Loucy (cell line): ENCODE data around the gene ZMIZ2.

Experiments used
- H2AFZ ChIP-seq: fragments of 200-600 bp; sonication (generic); 2 replicates; pipeline ENCODE4 v1.6.0; 2016; ENCODE audit warnings: antibody characterized with exemption, mild to moderate bottlenecking, low read length, moderate library complexity
- H3F3A ChIP-seq: fragments of 200-600 bp; 2 replicates; pipeline ENCODE4 v1.6.0; 2016; ENCODE audit warnings: antibody characterized with exemption, low read depth, mild to moderate bottlenecking
- H3K27me3 ChIP-seq: fragments of 200-600 bp; sonication (generic); 2 replicates; pipeline ENCODE4 v1.6.1; 2014; ENCODE audit warnings: low read length, mild to moderate bottlenecking; ENCODE audit not compliant: insufficient read depth, poor library complexity, severe bottlenecking
- H3K36me3 ChIP-seq: fragments of 200-600 bp; sonication (generic); 2 replicates; pipeline ENCODE4 v1.6.1; 2016; ENCODE audit warnings: low read length; ENCODE audit not compliant: insufficient read depth
- H3K4me1 ChIP-seq: fragments of 200-600 bp; sonication (generic); 2 replicates; pipeline ENCODE4 v1.5.1; 2014; ENCODE audit warnings: low read length, mild to moderate bottlenecking; ENCODE audit not compliant: insufficient read depth, poor library complexity, severe bottlenecking
- H3K4me2 ChIP-seq: fragments of 200-600 bp; sonication (generic); 2 replicates; pipeline ENCODE4 v1.6.0; 2014; ENCODE audit warnings: antibody characterized with exemption, low read length, low read depth, mild to moderate bottlenecking; ENCODE audit not compliant: poor library complexity, severe bottlenecking
- H3K4me3 ChIP-seq: fragments of 200-600 bp; sonication (generic); 2 replicates; pipeline ENCODE4 v1.5.1; 2014; ENCODE audit warnings: low read length, mild to moderate bottlenecking, mixed read lengths; ENCODE audit not compliant: poor library complexity, severe bottlenecking
- H3K79me2 ChIP-seq: fragments of 200-600 bp; sonication (generic); 2 replicates; pipeline ENCODE4 v1.6.1; 2014; ENCODE audit warnings: low read length; ENCODE audit not compliant: insufficient read depth
- H3K9ac ChIP-seq: fragments of 200-600 bp; sonication (generic); 2 replicates; pipeline ENCODE4 v1.6.0; 2014; ENCODE audit warnings: mild to moderate bottlenecking, low read depth, low read length, moderate library complexity; ENCODE audit not compliant: poor library complexity, severe bottlenecking
- H3K9me2 ChIP-seq: fragments of 200-600 bp; sonication (generic); replicated peaks from 2 replicates; pipeline ENCODE4 v1.6.1; 2016; ENCODE audit warnings: low read depth, low read length, mixed read lengths
- H3K9me3 ChIP-seq: fragments of 200-600 bp; sonication (generic); 2 replicates; pipeline ENCODE4 v1.6.1; 2014; ENCODE audit warnings: mild to moderate bottlenecking, antibody characterized with exemption, low read length, low read depth; ENCODE audit not compliant: insufficient read depth
- H4K20me1 ChIP-seq: fragments of 200-600 bp; sonication (generic); 2 replicates; pipeline ENCODE4 v1.6.0; 2014; ENCODE audit warnings: antibody characterized with exemption, low read length, mild to moderate bottlenecking; ENCODE audit not compliant: insufficient read depth, poor library complexity, severe bottlenecking
- CTCF ChIP-seq: fragments of 200-600 bp; sonication (generic); conservative IDR thresholded peaks from 2 replicates; pipeline ENCODE4 v1.5.1; 2014; ENCODE audit warnings: mild to moderate bottlenecking, antibody characterized with exemption, low read length
- EZH2phosphoT487 ChIP-seq: fragments of 200-600 bp; IDR thresholded peaks from 2 replicates; pipeline ENCODE4 v1.6.1; 2018; ENCODE audit warnings: antibody characterized with exemption, mild to moderate bottlenecking, moderate library complexity, borderline replicate concordance

ZMIZ2 gene

GRCh38 chr7:44787762-44788161 is 39.1 kb downstream of the ZMIZ2 start:
- H4K20me1 ChIP-seq: no peaks in the 10 kb centered on the region
- no peaks in the 10 kb centered on the region for H3F3A ChIP-seq
- no peak overlapping the region for H3K4me2 ChIP-seq
- TF ChIP-seq CTCF (no peak), EZH2phosphoT487 (no peak)
- no peak overlapping the region for H3K4me3 ChIP-seq
- peaks cover 2% of the 10 kb centered on the region; the same call in 1 of the 2 replicates for H3K9me3 ChIP-seq
- no peak overlapping the region for H3K9ac ChIP-seq
- H3K79me2 ChIP-seq: no peaks in the 10 kb centered on the region
- H3K36me3 ChIP-seq: no peaks in the 10 kb centered on the region
- H3K9me2 ChIP-seq: no peaks in the 10 kb centered on the region
- no peaks in the 10 kb centered on the region for H3K27me3 ChIP-seq
- H3K4me1 ChIP-seq: no peaks in the 10 kb centered on the region
- H2AFZ ChIP-seq: no peak overlapping the region

- H3K79me2 ChIP-seq: no peaks in the 10 kb centered on the region
- TF ChIP-seq EZH2phosphoT487: no peak
- TF ChIP-seq CTCF: no peak
- no peaks in the 10 kb centered on the region for H3K9me2 ChIP-seq
Measured at GRCh38 chr7:44789990-44790389, 41.3 kb downstream of the ZMIZ2 start.

GRCh38 chr7:44791278-44792219 is 42.9 kb downstream of the ZMIZ2 start:
- Histone ChIP-seq H3K27me3 (no peaks in the 10 kb centered on the region), H3K9me3 (no peaks in the 10 kb centered on the region), H3K9me2 (no peaks in the 10 kb centered on the region), H3K4me3 (no peak overlapping the region), H3K9ac (no peak overlapping the region), H4K20me1 (no peaks in the 10 kb centered on the region), H3K36me3 (no peaks in the 10 kb centered on the region), H2AFZ (no peak overlapping the region), H3K79me2 (peaks cover 12% of the 10 kb centered on the region; the same call in 1 of the 2 replicates), H3F3A (no peaks in the 10 kb centered on the region), H3K4me2 (no peak overlapping the region), H3K4me1 (peaks cover 3% of the 10 kb centered on the region)
- TF ChIP-seq EZH2phosphoT487 (no peak), CTCF (no peak)

More at GRCh38 chr7:44789990-44790389, 41.3 kb downstream of the ZMIZ2 start:
- Histone ChIP-seq H3K27me3 (no peaks in the 10 kb centered on the region), H3K4me3 (no peak overlapping the region), H3K36me3 (no peaks in the 10 kb centered on the region), H3K4me1 (no peaks in the 10 kb centered on the region), H3K4me2 (no peak overlapping the region), H3F3A (no peaks in the 10 kb centered on the region), H4K20me1 (no peaks in the 10 kb centered on the region), H2AFZ (no peak overlapping the region), H3K9ac (no peak overlapping the region), H3K9me3 (no peaks in the 10 kb centered on the region)
